Stimulated activated CD4-positive, alpha-beta T cell treated with anti-CD3 and anti-CD28 coated beads, Interleukin-4, amount 100 ng/mL, for 48 hours (primary cell): Measurements from ENCODE around the gene PLEK.

ENCODE experiments used
- DNase-seq, 2 donors: peaks; one replicate each; pipeline ENCODE4 v3.0.0-alpha.2; 2020; ENCODE audit warnings: low read depth in 2 of 2

Gene PLEK

DNA sequence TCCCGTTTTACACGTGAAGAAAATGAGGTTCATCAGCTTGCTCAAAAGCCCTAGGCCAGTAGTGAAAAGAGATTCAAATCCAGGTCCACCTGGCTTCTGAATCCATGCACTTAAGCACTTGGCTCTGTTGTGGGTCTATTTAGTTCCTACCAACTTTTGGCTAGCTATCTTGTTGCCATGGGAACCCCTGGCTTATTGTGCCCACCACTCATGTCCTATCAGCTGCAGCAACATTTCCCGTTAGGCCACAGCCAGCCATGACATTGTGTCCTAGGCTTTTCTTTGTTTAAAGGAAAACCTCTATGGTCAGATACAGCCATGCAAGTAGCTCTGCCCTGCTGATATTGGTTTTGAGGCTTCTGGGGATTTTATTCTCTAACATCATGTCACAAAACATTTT is 49.8 kb downstream of the PLEK start:
- DNase-seq: no peak

DNA sequence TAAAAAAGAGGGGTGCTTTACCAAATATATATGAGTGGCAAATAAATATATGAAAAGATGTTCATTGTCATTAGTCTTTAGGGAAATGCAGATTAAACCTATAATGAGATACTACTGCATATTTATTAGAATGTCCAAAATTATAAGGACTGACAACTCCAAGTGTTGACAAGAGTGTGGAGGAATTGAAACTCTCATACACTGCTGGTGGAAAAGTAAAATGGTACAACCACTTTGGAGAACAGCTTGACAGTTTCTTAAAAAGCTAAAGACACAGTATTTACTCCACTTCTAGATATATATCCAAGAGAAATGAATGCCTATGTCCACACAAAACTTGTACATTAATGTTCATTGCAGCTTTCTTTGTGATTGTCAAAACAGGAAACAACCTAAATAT is 50.4 kb downstream of the PLEK start:
- no peak for DNase-seq

DNA sequence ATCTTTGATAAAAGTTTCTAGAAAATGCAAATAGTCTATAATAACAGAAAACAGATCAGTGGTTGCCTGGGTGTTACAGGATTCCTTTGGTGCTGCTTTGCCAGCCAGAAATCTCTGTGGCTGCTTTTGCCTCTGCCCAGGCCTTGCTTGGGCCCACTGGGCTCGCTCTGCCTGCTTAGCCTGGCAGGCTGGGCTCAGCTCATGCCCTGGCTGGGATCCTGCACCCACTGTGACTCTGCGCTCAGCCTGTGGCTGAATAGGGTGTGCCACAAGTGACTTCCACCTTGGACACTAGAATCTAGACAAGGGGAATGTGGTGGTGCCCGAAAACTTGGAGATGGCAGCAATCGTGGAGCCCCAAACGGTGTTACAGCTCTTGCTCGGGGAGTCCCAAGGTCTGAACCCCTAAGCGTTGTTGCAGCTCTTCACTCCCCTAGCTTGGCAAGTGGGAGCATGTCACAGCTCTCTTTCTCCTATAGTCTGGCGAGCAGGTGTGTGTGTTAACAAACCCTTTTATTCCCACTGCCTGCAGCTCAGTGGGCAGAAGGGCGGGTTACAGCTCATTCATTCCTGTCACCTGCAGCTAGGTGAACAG is 51.1 kb downstream of the PLEK start:
- DNase-seq: no peak

DNA sequence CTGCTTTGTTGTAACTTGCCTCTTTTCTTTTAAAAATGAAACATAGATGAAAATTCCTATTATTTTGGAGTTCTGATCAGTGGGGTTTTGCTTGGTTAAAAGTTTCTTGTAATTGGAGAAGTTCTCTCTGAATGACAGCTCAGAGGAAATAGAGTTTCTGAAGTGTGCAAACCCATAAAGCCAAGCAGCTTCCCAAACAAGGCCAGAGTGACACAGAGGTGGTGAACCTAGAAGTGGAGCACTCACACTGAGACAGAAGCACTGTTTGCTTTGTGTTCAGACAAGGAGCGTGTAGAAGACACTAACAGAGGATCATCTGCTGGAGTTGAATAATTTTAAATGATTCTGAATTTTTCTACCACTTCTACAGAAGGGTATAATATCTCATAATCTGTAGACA is 52.8 kb downstream of the PLEK start:
- DNase-seq: no peak

DNA sequence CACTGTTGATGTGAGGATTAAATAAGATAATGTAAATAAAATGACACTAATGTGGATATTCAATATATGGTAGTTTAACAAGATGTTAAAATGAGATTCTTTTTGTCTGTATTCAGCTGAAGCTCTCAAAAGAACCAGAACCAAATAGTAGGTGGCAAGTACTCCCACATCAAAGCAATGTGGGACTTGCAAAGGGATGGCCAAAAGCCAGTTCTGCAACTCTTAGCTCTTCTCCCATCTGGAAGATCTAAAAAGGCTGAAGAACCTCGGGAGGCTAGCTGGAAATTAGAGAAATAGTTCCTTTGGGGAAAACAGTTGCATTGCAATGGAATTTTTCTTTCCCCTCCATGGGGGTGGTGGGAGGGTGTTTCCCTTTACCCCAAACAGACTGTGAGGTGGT is 53.3 kb downstream of the PLEK start:
- no peak for DNase-seq

DNA sequence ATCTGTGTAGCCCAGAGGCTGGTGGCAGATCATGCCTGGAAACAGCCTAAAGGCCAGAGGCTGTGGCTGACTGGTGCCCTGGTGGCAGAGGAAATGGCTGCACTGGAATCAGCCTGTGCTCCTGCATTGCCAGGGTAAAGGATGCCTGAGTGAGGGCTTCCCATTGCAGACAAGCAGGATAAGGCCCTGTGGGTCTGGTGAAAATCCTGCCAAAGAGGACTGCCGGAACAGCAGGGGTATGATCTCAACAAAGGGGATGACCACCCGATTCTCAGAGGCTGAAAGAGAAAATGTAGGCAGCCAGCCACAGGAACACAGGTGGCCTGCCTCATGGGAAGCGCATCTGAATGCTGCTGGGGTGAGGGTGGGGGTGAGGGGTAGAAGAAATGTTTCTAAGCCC is 53.8 kb downstream of the PLEK start:
- DNase-seq: no peak

DNA sequence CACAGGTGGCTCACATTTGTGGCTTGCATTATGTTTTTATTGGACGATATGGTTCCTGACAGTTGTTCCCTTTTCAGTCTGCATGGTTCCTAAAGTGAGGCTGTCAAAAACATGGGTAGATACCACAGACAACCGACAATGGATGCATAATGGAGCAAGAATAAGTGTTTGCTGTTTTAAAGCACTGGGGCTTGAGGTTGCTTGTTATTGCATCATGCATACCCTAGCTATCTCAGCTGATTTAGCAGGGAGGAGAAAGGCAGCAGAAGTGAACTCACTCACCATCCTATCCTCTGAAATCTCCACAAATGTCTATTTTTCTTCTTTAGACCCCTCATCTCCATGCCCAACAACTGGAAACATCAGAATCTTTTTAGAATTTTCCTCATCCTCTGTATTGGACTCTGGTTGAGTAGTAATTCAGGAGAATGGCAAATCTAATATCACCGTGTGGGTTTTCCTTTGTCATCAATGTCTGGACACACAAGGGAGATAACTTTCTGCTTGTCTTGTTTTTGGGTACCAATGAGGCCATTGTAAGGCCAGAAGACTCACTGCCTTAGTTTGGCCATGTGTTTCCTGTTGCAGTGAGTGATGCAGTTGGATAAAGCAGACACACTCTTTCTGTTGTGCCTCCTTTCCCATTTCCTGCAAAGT is 55.3 kb downstream of the PLEK start:
- no peak for DNase-seq

DNA sequence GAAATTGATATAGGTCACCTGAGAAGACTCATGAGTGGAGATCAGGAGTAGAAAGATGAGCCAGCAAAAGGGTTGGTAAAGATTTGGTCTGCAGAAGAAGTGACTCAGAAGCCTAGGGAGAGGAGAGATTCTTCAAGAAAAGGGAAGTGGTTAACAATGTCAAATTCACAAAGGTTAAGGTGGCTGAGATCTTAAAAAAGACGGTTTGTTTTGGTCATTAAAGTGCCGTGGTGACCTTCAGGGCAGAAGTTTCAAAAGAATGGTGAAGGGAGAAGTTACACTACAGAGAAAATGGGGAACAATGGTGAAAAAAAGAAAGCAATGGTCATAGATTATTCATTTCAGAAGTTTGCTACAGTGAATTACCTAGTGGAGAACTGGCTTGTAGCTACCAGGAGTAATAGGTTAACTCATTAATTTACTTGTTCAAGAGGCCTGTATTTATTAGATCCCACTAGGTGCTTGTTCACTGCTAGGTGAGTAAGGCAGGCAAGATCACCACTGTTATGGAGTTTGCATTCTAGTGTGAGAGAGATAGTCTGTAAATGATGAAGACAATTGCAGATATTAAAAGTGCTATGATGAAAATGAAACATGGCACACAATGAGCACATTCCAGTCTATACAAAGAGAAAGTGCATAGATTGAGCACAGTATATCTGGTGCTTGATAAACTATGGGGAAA is 59.0 kb downstream of the PLEK start:
- no peak for DNase-seq

DNA sequence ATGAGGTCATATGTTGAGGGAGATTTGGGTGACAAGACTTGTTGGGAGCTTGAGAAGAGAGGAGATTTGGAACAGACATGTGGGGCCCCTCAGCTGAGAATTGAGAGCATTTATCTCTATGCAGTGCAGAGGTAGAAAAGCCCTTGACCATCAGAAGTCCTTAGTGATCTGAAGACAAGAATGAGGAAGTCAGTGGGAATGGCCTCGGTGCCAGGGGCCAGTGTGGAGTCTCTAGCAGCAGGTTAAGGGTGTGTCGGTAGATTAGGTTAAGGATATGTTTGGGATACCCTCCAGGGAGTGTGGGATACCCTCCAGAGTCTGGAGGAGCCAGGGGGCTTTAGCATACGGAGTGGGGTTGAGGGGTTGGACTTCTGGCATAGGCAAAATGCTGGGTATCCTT is 60.4 kb downstream of the PLEK start:
- no peak for DNase-seq

DNA sequence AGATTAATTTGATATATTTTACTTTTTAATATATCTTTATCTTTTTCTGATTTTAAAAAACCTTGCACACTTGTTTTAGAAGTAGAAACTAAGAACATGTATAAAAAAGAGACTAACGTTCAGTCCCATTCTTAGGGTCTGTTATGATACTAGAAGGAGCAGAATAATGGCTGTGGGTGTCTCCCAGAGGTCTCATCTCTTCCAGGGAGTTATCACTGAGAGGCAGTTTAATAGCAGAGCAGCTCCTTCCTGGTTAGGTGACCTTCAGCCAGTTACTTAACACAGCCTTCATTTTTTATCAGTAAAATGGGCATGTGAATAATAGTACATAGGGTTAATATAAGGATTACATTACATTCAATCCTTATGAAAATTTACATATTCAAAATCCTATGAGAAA is 61.4 kb downstream of the PLEK start:
- DNase-seq: no peak

DNA sequence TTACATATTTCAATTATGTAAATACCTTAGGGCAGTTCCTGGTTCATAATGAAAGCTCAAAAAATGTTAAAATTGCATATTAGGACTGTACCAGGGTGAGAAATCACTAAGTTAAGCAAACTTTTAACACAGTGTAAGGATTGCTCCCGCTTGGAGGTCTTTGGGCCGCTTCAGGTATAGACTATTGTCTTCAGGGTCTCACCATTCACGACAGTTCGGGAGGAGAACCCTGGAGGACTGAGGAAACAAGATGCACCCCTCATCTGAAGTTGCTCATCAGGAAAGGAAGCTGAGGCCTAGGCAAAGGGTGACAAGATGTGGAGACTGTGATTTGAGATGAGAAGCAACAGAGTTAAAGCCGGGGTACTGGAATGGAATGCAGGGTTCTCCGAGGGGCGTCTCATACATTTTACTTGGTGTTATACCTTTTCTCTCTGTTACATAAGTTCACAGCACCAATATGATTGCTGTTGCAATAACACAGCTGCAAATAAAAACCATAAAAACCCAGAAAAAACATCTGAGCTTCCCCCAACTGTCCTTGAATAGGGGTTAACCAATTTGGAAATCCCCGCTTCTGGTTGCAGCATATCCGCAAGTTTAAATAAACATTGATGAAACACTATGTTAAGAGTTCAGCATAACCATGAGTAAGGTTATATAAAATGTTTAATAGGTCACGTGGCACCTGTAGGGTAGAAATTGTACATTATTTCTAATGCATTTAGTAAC is 61.9 kb downstream of the PLEK start:
- DNase-seq: no peak

DNA sequence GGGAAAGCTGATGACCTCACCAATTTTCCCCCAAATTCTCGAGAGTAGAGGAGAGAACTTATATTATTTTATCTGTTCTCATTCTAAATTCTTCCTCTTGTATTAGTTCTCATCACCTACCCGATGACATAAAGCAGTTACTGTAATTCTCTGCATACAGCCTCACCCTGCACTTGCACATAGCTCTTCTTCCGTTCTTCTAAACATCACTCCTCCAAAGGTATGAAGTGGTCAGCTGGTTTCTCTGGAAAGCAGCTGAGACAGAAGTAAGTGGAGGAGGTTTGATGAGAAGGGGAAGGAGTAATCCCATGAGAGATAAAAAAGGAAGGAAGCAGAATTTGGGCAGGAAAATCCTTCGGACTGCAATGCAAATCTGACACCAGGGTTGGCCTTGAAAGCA is 63.0 kb downstream of the PLEK start:
- DNase-seq: no peak

DNA sequence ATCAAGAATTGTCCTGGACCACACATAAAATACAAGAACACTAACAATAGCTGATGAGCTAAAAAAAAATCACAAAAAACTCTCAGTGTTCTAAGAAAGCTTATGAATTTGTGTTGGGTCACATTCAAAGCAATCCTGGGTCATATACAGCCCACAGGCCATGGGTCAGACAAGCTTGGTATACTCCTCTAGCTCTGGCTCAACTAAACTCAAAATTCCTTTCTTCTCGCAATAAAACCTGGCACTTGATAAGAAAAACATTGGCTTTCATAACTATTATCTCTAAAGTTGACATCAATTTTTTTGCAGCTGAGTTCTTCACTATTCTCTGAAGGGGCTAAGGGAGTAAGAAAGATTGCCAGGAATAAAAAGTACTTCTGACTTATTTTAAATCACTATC is 63.7 kb downstream of the PLEK start:
- no peak for DNase-seq

DNA sequence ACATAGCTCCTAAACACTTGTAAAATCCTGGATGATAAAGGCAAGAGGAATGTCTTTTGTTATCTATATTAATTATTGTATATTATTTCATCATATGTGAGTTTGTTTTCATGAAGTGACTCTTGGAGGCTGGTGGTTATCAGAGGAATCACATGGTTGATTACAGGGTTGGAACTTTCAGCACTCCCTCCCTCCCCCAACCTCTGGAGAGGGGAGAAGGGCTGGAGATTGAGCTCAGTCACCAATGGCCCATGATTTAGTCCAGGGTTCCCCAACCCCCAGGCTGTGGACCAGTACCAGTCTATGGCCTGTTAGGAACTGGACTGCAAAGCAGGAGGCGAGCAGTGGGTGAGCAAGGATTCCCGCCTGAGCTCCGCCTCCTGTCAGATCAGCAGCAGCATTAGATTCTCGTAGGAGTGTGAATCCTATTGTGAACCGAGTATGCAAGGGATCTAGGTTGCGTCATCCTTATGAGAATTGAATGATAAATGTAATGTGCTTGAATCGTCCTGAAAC is 64.3 kb downstream of the PLEK start:
- no peak for DNase-seq

DNA sequence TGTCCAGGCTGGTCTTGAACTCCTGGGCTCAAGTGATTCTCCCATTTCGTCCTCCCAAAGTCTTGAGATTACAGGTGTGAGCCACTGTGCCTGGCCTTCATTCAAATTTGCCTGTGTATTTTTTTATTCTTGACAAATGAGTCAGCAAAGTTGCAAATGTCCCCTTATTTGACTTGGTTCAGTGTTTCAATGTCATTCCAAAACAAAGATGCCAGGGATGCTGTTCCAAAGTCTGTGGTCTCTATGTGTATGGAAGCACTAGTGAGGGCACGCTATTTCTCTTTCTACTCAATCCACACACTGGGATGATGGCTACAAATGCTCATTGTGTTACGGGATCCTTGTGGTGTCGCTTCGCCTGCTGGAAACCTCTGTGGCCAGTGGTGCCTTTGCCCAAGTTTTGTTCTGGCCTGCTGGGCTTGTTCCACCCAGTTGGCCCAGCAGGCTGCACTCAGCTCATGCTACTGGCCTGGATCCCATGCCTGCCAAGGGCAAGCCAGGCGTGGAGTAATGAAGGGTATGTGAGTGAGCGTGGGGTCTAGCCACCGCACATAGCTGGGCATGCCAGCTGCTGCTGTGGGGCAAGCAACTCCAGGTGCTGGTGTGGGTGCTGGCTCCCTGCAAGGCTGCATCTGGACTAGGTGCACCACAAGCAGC is 66.4 kb downstream of the PLEK start:
- no peak for DNase-seq

DNA sequence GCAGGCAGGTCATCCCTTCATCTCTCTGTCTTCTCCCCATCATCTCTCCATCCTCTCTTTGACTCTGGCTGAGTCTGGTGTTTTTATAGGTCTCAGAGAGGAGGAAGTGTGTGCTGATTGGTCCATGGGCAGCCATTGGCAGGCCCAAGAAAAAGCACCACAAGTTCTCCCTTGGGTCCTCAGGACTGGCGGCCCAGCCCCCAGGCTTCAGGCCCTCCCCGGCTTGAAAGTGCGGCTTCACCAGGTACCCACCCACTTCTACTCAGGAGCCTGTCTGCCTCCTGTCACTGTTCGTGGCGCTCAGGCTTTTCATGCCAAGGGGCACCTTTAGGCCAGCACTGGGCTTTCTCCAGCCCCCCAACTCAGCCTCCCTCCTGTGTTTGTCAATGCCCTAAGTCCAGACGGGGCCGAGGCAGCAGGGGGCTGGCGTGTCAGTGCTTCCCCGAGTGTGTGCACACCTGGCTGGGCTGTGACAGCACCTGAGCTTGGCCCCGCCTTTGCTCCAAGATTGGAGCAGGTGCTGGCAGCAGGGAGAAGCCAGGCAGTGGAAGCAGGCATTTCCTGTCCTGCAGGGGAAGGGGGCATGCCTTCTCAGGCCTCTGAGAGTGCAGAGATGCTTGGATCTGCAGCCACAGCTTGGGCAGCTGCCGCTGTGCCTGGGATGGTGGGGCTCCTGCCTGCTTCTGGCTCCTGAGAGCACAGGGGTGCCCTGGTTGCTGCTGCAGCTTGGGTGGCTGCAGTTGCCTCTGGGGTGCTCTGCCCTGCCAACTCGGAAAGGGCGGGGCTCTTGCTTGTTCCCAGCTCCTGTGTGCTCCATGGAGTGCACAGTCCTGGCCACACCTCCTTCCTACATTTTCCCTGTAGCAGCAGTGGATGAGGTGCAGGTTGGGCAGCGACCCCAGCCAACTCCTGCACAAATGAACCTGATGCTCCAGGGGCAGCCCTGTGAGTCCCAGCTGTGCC is 67.9 kb downstream of the PLEK start:
- DNase-seq: no peak

DNA sequence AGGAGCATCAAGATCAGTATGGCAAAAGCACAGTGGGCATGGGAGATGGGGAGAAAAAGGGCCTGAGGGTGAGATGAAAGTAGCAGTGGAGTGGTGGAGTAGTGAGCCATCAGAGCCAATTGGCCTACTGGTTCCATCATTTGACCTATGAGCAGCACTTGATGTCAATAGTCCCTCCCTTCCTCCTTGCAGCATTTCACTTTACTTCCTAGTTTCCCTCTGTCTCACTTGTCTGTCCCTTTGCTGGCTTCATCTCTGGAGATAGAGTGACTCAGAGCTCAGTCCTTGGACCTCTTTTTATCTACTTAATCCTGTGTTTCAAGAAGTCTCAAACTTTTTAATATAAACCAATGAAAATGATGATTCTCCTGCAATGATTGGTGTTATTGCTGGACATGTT is 69.9 kb downstream of the PLEK start:
- DNase-seq: no peak

DNA sequence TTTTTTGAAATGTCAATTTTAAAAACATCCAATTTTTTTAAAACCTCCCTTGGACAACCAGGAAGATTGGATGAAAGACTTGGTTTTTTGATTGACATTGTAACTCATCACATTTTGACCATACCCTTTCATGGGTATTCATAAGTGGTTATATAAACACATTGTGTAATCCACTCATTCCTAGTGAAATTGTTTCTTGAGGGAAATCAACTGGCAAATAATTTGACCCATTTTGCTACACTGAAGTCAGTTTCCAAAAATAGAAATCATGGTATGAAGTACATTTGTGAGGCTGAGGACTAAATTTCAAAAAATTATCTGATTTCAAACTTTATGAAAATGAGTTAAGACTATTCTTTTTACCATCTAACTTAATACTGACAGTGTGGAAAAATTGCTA is 70.5 kb downstream of the PLEK start:
- DNase-seq: no peak

DNA sequence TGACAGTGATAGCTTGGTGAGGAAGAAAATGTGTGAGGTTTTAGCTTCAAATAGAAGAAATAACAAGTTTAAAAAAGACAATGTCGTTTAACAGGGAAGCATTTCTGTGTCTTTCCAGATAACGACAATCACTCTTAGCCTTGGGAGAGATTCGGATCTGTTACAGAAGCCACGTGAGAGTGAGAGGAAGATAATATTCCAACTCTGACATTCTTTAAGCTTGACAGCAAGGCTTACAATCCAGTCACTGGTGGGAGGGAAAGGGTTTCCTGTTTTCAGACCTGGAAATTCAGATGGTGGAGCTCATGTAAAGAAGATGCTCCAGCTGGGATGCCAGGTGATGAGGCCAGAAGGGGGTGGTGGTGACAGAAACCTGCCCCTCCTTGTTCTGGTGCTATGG is 71.2 kb downstream of the PLEK start:
- DNase-seq: no peak

DNA sequence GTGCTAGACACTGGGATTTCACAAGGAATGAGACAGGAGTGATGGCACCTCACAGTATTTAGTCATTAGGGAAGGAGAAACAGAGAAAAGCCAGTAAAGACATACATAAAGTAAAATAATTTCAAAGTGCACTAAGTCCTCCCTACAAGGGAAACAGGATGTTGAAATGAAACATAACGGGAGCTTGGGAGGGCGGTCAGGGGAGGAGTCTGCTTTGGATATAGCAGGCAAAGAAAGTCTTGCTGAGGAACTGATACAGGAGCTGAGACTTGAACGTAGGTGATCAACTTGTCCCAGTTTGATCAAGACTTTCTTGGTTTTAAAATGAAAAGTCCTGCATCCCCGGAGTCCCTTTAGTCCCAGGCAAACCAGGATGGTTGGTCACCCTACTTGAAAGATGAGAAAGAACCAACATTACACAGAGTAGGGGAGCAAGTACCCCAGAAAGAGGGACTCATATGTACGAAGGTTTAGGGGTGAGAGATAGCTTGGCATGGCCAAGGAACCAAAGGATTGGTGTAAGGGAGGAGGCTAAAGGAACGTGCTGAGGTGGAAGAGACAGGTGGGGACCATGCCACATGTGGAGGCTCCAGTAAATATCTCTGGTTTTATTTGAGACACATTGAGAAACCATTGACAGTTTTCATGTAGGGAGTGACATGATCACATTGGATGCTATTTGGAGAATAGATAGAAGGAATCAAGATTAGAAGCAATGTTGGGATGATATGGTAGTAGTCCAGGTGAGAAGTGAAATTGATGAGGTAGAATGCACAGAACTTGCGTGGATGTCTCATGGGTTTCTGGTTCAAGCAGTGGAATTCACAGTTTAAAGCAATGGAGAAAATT is 73.6 kb downstream of the PLEK start:
- DNase-seq: no peak
